Gastrocnemius medialis (tissue), 4 donors: ENCODE data around the gene FGD5.

ENCODE experiments used
- POLR2A ChIP-seq, 2 donors: fragments of 450-650 bp; IDR thresholded peaks; one replicate each; pipeline ENCODE4 v1.6.1; 2017; ENCODE audit warnings: antibody characterized with exemption in 2 of 2, mild to moderate bottlenecking in 2 of 2, moderate library complexity in 2 of 2
- TF ChIP-seq, protein P1 (sequence below), 5 experiments: fragments of 450-650 bp in 3 of 5; fragments of 200-600 bp in 2 of 5; sonication (generic) in 2 of 5; IDR thresholded peaks in 4 of 5; conservative IDR thresholded peaks in 1 of 5; 1 replicate in 4 of 5; 2 replicates in 1 of 5; pipeline ENCODE4 v1.5.1; 2016 to 2019; ENCODE audit warnings: antibody characterized with exemption in 5 of 5, mild to moderate bottlenecking in 3 of 5, moderate library complexity in 3 of 5

DNA sequence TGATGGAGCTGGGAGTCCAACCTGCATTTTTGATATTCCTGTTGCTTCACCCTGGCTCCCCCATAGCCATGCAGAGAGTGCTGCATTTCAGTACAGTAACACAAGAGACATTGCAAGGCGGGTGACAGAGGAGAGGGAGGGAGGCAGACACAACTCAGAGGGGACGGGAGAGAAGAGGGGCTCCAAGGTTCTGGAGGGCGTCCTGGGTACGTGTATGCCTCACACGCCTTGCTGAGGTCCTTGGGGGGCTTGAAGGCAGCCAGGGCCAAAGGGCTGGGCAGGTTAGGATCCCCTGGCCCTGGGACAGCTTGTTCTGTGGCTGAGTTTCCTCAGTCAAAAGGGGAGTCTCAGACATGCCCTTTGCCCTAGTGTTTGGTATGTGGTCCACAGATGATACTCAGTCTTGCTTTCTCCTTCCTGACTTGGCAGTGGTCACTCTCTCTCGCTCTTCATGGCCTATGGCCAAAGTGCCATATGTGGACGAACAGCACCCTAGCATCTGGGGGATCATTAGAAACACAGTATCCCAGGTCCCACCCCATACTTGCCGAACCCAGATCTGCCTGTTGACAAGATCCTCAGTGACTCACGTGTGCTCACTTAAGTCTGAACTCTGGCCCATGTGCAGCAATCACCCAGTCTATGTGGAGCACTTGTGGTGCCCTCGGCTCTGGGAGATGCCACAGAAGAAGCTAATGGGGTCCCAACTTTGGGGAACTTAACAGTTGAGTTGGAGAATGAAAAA lies 52.9 kb downstream of the FGD5 start:
- TF ChIP-seq, protein P1, sequence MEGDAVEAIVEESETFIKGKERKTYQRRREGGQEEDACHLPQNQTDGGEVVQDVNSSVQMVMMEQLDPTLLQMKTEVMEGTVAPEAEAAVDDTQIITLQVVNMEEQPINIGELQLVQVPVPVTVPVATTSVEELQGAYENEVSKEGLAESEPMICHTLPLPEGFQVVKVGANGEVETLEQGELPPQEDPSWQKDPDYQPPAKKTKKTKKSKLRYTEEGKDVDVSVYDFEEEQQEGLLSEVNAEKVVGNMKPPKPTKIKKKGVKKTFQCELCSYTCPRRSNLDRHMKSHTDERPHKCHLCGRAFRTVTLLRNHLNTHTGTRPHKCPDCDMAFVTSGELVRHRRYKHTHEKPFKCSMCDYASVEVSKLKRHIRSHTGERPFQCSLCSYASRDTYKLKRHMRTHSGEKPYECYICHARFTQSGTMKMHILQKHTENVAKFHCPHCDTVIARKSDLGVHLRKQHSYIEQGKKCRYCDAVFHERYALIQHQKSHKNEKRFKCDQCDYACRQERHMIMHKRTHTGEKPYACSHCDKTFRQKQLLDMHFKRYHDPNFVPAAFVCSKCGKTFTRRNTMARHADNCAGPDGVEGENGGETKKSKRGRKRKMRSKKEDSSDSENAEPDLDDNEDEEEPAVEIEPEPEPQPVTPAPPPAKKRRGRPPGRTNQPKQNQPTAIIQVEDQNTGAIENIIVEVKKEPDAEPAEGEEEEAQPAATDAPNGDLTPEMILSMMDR (IDR thresholded peaks at IDR 0.05 in 4 of 5, conservative IDR thresholded peaks at IDR 0.05 in 1 of 5): no peak
- no peak for TF ChIP-seq POLR2A (IDR thresholded peaks at IDR 0.05)
